OCI-LY7 (cell line): ENCODE results near the gene GPC2. TPM values are rescaled to one million over a fixed set of nuclear protein-coding genes. Genes with fewer than 3 reads are reported as not detected.
A peak's percentile ranks its signal among the peaks of the same experiment; 100 is the strongest.

ENCODE experiments used
- BruUV-seq: library from RNA; stranded (reverse); fragments of 400-500 nt; replicated peaks from 2 replicates; lab custom pipeline; 2021; lab: Mats Ljungman, UMichigan
- CTCF ChIA-PET: fragments of 300-600 bp; sonication (Branson Sonifier 250); formaldehyde crosslinking; loops from one replicate; lab custom pipeline; 2022; ENCODE audit warnings: antibody characterized with exemption; ENCODE audit not compliant: unreplicated experiment; lab: Charles Lee
- POLR2A ChIA-PET: fragments of 300-600 bp; sonication (Branson Sonifier 250); formaldehyde crosslinking; loops from one replicate; lab custom pipeline; 2022; ENCODE audit warnings: antibody characterized with exemption; lab: Charles Lee
- DNase-seq: peaks from one replicate; pipeline ENCODE4 v3.0.0-alpha.2; 2015; ENCODE audit warnings: low spot score
- H2AFZ ChIP-seq: fragments of 200-600 bp; sonication (generic), shearing (Covaris generic); 2 replicates; pipeline ENCODE4 v1.6.1; 2014; ENCODE audit warnings: mild to moderate bottlenecking, antibody characterized with exemption, low read length, moderate library complexity
- H3K27ac ChIP-seq: fragments of 200-600 bp; sonication (generic); 2 replicates; pipeline ENCODE4 v1.5.1; 2014; ENCODE audit warnings: mixed run types, low read depth, mild to moderate bottlenecking, moderate library complexity, low read length, inconsistent platforms; ENCODE audit not compliant: poor library complexity, severe bottlenecking
- H3K36me3 ChIP-seq: fragments of 200-600 bp; sonication (generic); 2 replicates; pipeline ENCODE4 v1.6.1; 2014; ENCODE audit warnings: mild to moderate bottlenecking, antibody characterized with exemption, low read length, moderate library complexity, mixed read lengths; ENCODE audit not compliant: insufficient read depth
- H3K4me1 ChIP-seq: fragments of 200-600 bp; sonication (generic); 2 replicates; pipeline ENCODE4 v1.5.1; 2014; ENCODE audit warnings: mild to moderate bottlenecking, low read length; ENCODE audit not compliant: insufficient read depth, poor library complexity, severe bottlenecking
- H3K4me2 ChIP-seq: fragments of 200-600 bp; sonication (generic); 2 replicates; pipeline ENCODE4 v1.6.1; 2014; ENCODE audit warnings: mild to moderate bottlenecking, low read length
- H3K4me3 ChIP-seq: fragments of 200-600 bp; sonication (generic); 2 replicates; pipeline ENCODE4 v1.5.1; 2014; ENCODE audit warnings: mild to moderate bottlenecking, low read depth, low read length; ENCODE audit not compliant: poor library complexity, severe bottlenecking
- H3K79me2 ChIP-seq: fragments of 200-600 bp; sonication (generic); 2 replicates; pipeline ENCODE4 v1.6.1; 2016; ENCODE audit warnings: low read depth, mild to moderate bottlenecking, low read length, moderate library complexity, mixed read lengths; ENCODE audit not compliant: insufficient read depth
- H3K9me2 ChIP-seq: fragments of 200-600 bp; sonication (generic); 2 replicates; pipeline ENCODE4 v1.6.1; 2016; ENCODE audit warnings: mild to moderate bottlenecking, low read length, mixed read lengths; ENCODE audit not compliant: insufficient read depth
- H3K9me3 ChIP-seq: fragments of 200-600 bp; sonication (generic); 2 replicates; pipeline ENCODE4 v1.6.1; 2014; ENCODE audit warnings: mild to moderate bottlenecking, mixed run types, low read length, mixed read lengths
- H4K20me1 ChIP-seq: fragments of 200-600 bp; sonication (generic); 2 replicates; pipeline ENCODE4 v1.6.1; 2014; ENCODE audit warnings: mild to moderate bottlenecking, antibody characterized with exemption, low read length, moderate library complexity, mixed read lengths; ENCODE audit not compliant: insufficient read depth
- EZH2phosphoT487 ChIP-seq: fragments of 200-600 bp; sonication (generic); IDR thresholded peaks from 2 replicates; pipeline ENCODE4 v1.6.1; 2018; ENCODE audit warnings: low read depth, borderline replicate concordance, mild to moderate bottlenecking, mixed run types, antibody characterized with exemption, low read length, moderate library complexity, mixed read lengths
- intact Hi-C: fragments of 100-400 bp; cut with micrococcal nuclease; formaldehyde crosslinking; loops from one replicate; pipeline ENCODE4 v1.10.0; 2022; ENCODE audit not compliant: unreplicated experiment
- total RNA-seq, 2 experiments: library from RNA; depleted of rRNA in 1 of 2; stranded (reverse); fragments of >200 nt in 1 of 2; shearing (Covaris generic) in 1 of 2; gene quantifications; 2 replicates each; pipeline ENCODE4 v1.2.3, GENCODE V29; 2014 to 2022
- TF ChIP-seq, protein P1 (sequence below): fragments of 200-600 bp; sonication (generic); conservative IDR thresholded peaks from 2 replicates; pipeline ENCODE4 v1.5.1; 2014; ENCODE audit warnings: mild to moderate bottlenecking, antibody characterized with exemption, low read length, moderate library complexity, mixed read lengths

Gene GPC2
- total RNA-seq, 2 experiments from 2014 or later: 20.2 to 23.2 TPM

DNA sequence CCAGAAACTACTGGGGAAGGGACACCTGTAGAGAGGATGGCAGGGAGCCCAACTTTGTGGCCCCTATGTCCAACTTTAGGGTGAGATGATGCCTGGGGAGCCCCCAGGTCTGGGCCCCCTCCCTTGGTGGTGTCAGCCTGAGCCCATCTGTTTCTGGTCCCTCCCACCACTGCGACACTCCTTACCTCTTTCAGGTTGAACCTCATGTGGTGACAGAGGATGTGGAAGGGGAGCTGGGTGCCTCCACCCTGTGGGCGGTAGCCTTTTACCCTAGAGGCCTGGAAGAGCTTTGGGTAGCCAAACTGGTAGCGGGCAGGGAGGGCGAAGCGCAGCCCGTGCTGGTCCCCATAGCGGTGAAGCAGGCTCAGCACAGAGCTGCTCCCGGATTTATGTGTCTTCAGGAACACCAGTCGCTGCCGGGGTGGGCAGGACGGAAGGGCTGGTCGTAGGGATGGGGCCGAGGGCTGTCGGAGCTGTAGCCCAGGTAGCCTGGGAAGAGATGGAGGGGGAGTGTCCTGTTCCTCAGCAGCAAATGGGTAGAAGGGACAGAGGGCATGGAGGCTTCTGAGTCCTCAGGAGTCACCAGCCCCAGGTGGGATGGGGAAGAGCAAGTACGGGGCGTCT, 10.8 kb downstream of the GPC2 start:
- no peak for DNase-seq
- intact Hi-C loops: no loop called here
- TF ChIP-seq, protein P1, sequence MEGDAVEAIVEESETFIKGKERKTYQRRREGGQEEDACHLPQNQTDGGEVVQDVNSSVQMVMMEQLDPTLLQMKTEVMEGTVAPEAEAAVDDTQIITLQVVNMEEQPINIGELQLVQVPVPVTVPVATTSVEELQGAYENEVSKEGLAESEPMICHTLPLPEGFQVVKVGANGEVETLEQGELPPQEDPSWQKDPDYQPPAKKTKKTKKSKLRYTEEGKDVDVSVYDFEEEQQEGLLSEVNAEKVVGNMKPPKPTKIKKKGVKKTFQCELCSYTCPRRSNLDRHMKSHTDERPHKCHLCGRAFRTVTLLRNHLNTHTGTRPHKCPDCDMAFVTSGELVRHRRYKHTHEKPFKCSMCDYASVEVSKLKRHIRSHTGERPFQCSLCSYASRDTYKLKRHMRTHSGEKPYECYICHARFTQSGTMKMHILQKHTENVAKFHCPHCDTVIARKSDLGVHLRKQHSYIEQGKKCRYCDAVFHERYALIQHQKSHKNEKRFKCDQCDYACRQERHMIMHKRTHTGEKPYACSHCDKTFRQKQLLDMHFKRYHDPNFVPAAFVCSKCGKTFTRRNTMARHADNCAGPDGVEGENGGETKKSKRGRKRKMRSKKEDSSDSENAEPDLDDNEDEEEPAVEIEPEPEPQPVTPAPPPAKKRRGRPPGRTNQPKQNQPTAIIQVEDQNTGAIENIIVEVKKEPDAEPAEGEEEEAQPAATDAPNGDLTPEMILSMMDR: no peak
- no peak for TF ChIP-seq EZH2phosphoT487

DNA sequence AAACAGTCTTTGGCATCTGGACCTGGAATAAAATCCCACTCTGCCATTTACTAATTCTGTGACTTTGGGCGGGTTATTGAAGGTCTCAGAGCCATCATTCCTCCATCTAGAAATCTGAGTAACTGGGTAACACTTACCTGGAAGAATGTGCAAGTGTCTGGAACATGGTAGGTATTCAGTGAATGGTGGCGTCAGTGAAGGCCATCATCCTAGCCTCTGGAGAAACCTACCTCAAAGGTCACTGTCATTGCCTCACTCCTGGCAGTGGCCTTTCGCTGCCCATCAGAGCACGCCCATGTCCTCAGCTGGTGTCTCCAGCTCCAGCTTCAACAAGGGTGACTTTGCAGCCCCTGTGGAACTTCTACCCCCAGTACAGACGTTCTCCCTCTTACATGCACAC, 13.3 kb downstream of the GPC2 start:
- POLR2A ChIA-PET: interaction anchor here (0.6 to 1.2 kb wide), 6 partner anchors 9 to 232 kb away, joined by 3 to 7 read pairs (median 4); no protein-coding TSS in a partner anchor
- Histone ChIP-seq H3K4me3 (no peak overlapping the region), H3K4me2 (no peak overlapping the region), H3K9me3 (no peaks in the 10 kb centered on the region), H3K36me3 (no peaks in the 10 kb centered on the region), H2AFZ (no peak overlapping the region), H3K27ac (no peak overlapping the region), H3K79me2 (no peaks in the 10 kb centered on the region), H3K9me2 (no peaks in the 10 kb centered on the region), H4K20me1 (no peaks in the 10 kb centered on the region), H3K4me1 (peaks cover 40% of the 10 kb centered on the region)
- DNase-seq: no peak
- no TSS peak for BruUV-seq
- TF ChIP-seq EZH2phosphoT487: no peak
- TF ChIP-seq, protein P1: no peak
- CTCF ChIA-PET: interaction anchor here (1.3 kb wide), 1 partner anchor 15 kb away, joined by 3 read pairs; the partner anchor contains the start of gene LAMTOR4
- intact Hi-C loops: no loop called here

More for the DNA sequence above, 10.8 kb downstream of the GPC2 start:
- peaks cover 60% of the 10 kb centered on the region for H3K4me1 ChIP-seq
- no peaks in the 10 kb centered on the region for H3K9me2 ChIP-seq
- H3K36me3 ChIP-seq: no peaks in the 10 kb centered on the region
- ChIA-PET POLR2A (no interaction called here), CTCF (no interaction called here)
- no peak overlapping the region for H3K27ac ChIP-seq
- no peak overlapping the region for H3K4me2 ChIP-seq
- no peak overlapping the region for H3K4me3 ChIP-seq
- H3K9me3 ChIP-seq: no peaks in the 10 kb centered on the region
- no peaks in the 10 kb centered on the region for H4K20me1 ChIP-seq
- H3K79me2 ChIP-seq: no peaks in the 10 kb centered on the region
- no peak overlapping the region for H2AFZ ChIP-seq
- BruUV-seq: no TSS peak

DNA sequence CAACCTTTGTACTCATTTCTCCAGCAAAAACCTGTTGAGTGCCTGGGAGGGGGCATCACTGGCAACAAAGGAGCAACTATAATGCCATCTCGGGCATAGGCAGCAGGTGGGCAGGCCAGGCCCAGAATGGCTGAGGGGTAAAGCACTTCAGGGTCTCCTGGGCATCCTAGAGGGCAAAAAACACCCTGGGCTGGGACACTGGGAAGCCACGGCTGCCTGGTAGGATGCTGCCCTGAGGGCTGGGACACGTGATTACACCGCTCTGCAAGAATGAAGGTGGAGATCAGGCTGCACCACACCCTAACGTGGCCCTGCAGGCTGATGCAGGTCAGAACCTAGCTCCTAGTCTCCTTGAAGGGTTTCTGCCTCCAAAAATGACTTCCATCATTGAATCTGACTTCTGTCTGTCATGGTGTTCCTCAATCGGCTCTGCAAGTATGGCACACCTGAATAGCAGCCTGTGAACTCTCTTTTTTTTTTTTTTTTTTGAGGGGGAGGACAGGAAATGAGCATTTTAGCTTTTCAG, 14.1 kb downstream of the GPC2 start:
- DNase-seq: peak; percentile 40
- ChIA-PET POLR2A (interaction anchor here (0.6 to 1.2 kb wide), 6 partner anchors 9 to 233 kb away, joined by 3 to 7 read pairs (median 4); no protein-coding TSS in a partner anchor), CTCF (interaction anchor here (1.3 kb wide), 1 partner anchor 14 kb away, joined by 3 read pairs; the partner anchor contains the start of gene LAMTOR4)
- H3K9me3 ChIP-seq: no peaks in the 10 kb centered on the region
- H2AFZ ChIP-seq: peak overlapping the region; percentile 50; the same call in 1 of the 2 replicates
- H3K4me3 ChIP-seq: no peak overlapping the region
- no peaks in the 10 kb centered on the region for H3K9me2 ChIP-seq
- H3K4me1 ChIP-seq: peaks cover 34% of the 10 kb centered on the region
- intact Hi-C loops: no loop called here
- H4K20me1 ChIP-seq: no peaks in the 10 kb centered on the region
- no TSS peak for BruUV-seq
- H3K79me2 ChIP-seq: no peaks in the 10 kb centered on the region; the same call in 1 of the 2 replicates
- TF ChIP-seq, protein P1: no peak
- TF ChIP-seq EZH2phosphoT487: no peak
- H3K36me3 ChIP-seq: no peaks in the 10 kb centered on the region
- H3K27ac ChIP-seq: no peak overlapping the region
- H3K4me2 ChIP-seq: peak overlapping the region; percentile 49
